Smooth muscle cell (in vitro differentiated cells): Measurements from ENCODE around the gene ABHD5. TPM values are rescaled to one million over a fixed set of nuclear protein-coding genes. Genes with fewer than 3 reads are reported as not detected.
"Not testable (repeated sequence)": the region's sequence is repeated elsewhere in the genome, so short reads cannot be mapped to it uniquely, and the experiment has no call there.

Experiments used
- DNase-seq: peaks from one replicate; lab custom pipeline; 2025; ENCODE audit not compliant: unreplicated experiment; lab: John Stamatoyannopoulos, UW
- H2AFZ ChIP-seq: fragments of 200-600 bp; sonication (generic); 2 replicates; pipeline ENCODE4 v1.6.0; 2016; ENCODE audit warnings: antibody characterized with exemption, low read depth, mild to moderate bottlenecking
- H3F3A ChIP-seq: fragments of 200-600 bp; sonication (generic); 2 replicates; pipeline ENCODE4 v1.6.0; 2017; ENCODE audit warnings: antibody characterized with exemption, low read depth
- H3K27ac ChIP-seq: fragments of 200-600 bp; sonication (generic); 2 replicates; pipeline ENCODE4 v1.5.1; 2016; ENCODE audit warnings: low read depth, mild to moderate bottlenecking
- H3K27me3 ChIP-seq: fragments of 200-600 bp; sonication (generic); 2 replicates; pipeline ENCODE4 v1.6.1; 2016; ENCODE audit warnings: low read depth, mild to moderate bottlenecking
- H3K36me3 ChIP-seq: fragments of 200-600 bp; sonication (generic); 2 replicates; pipeline ENCODE4 v1.5.1; 2016; ENCODE audit warnings: low read depth
- H3K4me1 ChIP-seq: fragments of 200-600 bp; sonication (generic); 2 replicates; pipeline ENCODE4 v1.5.1; 2016; ENCODE audit warnings: low read depth
- H3K4me2 ChIP-seq: fragments of 200-600 bp; sonication (generic); 2 replicates; pipeline ENCODE4 v1.6.0; 2016; ENCODE audit warnings: mild to moderate bottlenecking
- H3K4me3 ChIP-seq: fragments of 200-600 bp; sonication (generic); 2 replicates; pipeline ENCODE4 v1.5.1; 2016; ENCODE audit warnings: mild to moderate bottlenecking
- H3K79me2 ChIP-seq: fragments of 200-600 bp; sonication (generic); 2 replicates; pipeline ENCODE4 v1.6.0; 2016; ENCODE audit warnings: low read depth, mild to moderate bottlenecking
- H3K9ac ChIP-seq: fragments of 200-600 bp; sonication (generic); 2 replicates; pipeline ENCODE4 v1.6.0; 2016; ENCODE audit warnings: low read depth
- H3K9me3 ChIP-seq: fragments of 200-600 bp; sonication (generic); replicated peaks from 2 replicates; pipeline ENCODE4 v1.5.1; 2016; ENCODE audit warnings: low read depth
- H4K20me1 ChIP-seq: fragments of 200-600 bp; sonication (generic); 2 replicates; pipeline ENCODE4 v1.6.0; 2016; ENCODE audit warnings: low read depth
- WGBS: methylation state at CpG from one replicate; pipeline ENCODE4 v1.1.7; 2016; ENCODE audit warnings: low lambda C conversion rate; 5-methylcytosine and 5-hydroxymethylcytosine counted together
- polyA plus RNA-seq: library from polyadenylated mRNA; unstranded; fragments of >200 nt; fragmentation: Nextera tagmentation; extraction: Ambion mirVana; gene quantifications from 2 replicates; pipeline ENCODE4 v1.2.1, GENCODE V29; 2016
- total RNA-seq: library from RNA; depleted of rRNA; stranded (reverse); fragments of >200 nt; gene quantifications from 2 replicates; pipeline ENCODE4 v1.2.3, GENCODE V29; 2014
- TF ChIP-seq, protein P1 (sequence below): fragments of 200-600 bp; sonication (generic); IDR thresholded peaks from 2 replicates; pipeline ENCODE4 v1.5.1; 2017; ENCODE audit warnings: borderline replicate concordance, mild to moderate bottlenecking, antibody characterized with exemption; ENCODE audit not compliant: insufficient read depth, poor library complexity, severe bottlenecking

The ABHD5 gene
- total and polyA plus RNA-seq, 2 experiments from 2014 or later = 8.6 to 9.3 TPM

DNA sequence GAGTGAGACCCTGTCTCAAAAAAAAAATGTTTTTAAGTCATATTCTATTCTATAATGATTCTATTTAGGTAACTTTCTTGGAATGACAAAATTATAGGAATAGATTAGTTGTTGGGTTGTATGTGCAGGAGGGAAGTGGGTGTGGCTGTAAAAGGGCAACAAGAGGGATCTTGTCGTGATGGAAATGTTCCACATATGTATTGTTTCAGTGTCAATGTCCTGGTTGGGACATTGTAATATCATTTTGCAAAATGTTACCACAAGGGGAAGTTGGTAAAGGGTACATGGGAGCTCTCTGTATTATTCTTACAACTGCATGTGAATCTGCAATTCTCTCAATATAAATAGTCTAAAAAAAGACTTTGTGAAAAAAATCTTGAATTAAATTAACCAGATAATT lies 14.3 kb upstream of the ABHD5 start:
- Histone ChIP-seq H3K27me3 (no peaks in the 10 kb centered on the region), H3K4me3 (no peak overlapping the region), H3K27ac (no peak overlapping the region), H3K9me3 (no peaks in the 10 kb centered on the region), H3K9ac (no peak overlapping the region), H2AFZ (no peak overlapping the region), H3F3A (no peaks in the 10 kb centered on the region), H3K36me3 (no peaks in the 10 kb centered on the region), H3K4me1 (no peaks in the 10 kb centered on the region), H3K4me2 (no peak overlapping the region), H3K79me2 (no peaks in the 10 kb centered on the region), H4K20me1 (no peaks in the 10 kb centered on the region)
- TF ChIP-seq, protein P1, sequence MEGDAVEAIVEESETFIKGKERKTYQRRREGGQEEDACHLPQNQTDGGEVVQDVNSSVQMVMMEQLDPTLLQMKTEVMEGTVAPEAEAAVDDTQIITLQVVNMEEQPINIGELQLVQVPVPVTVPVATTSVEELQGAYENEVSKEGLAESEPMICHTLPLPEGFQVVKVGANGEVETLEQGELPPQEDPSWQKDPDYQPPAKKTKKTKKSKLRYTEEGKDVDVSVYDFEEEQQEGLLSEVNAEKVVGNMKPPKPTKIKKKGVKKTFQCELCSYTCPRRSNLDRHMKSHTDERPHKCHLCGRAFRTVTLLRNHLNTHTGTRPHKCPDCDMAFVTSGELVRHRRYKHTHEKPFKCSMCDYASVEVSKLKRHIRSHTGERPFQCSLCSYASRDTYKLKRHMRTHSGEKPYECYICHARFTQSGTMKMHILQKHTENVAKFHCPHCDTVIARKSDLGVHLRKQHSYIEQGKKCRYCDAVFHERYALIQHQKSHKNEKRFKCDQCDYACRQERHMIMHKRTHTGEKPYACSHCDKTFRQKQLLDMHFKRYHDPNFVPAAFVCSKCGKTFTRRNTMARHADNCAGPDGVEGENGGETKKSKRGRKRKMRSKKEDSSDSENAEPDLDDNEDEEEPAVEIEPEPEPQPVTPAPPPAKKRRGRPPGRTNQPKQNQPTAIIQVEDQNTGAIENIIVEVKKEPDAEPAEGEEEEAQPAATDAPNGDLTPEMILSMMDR = no peak
- WGBS = 92% methylated on average over 1 of the region's 1 CpG
- DNase-seq = no peak

DNA sequence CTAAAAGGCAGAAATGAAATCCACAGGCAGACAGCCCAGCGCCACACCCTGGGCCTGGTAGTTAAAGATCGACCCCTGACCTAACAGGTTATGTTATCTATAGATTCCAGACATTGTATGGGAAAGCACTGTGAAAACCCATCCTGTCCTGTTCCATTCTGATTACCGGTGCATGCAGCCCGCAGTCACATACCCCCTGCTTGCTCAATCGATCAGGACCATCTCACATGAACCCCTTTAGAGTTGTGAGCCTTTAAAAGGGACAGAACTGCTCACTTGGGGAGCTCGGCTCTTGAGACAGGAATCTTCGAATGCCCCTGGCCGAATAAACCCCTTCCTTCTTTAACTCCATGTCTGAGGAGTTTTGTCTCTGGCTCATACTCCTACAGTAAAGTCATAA lies 12.4 kb upstream of the ABHD5 start:
- not testable (repeated sequence) for H2AFZ ChIP-seq, H3K36me3 ChIP-seq, H4K20me1 ChIP-seq, H3K79me2 ChIP-seq, H3K27ac ChIP-seq, H3K9ac ChIP-seq, H3K4me3 ChIP-seq, H3K4me1 ChIP-seq, H3K4me2 ChIP-seq, DNase-seq, H3K9me3 ChIP-seq, H3F3A ChIP-seq, H3K27me3 ChIP-seq
- WGBS = 90% methylated on average over 8 of the region's 8 CpGs

GRCh38 chr3:43678887-43679449 lies 11.8 kb upstream of the ABHD5 start:
- DNase-seq, H3K9me3 ChIP-seq, H3K36me3 ChIP-seq, H3K27me3 ChIP-seq, H4K20me1 ChIP-seq, H3K9ac ChIP-seq, H3F3A ChIP-seq, H3K4me1 ChIP-seq, H3K27ac ChIP-seq, H3K4me3 ChIP-seq, H3K4me2 ChIP-seq, H2AFZ ChIP-seq, H3K79me2 ChIP-seq: not testable (repeated sequence)
- WGBS = 95% methylated on average over 20 of the region's 20 CpGs

GRCh38 chr3:43680857-43681256 lies 9.9 kb upstream of the ABHD5 start:
- not testable (repeated sequence) for H3K36me3 ChIP-seq, H3K4me1 ChIP-seq, H3K27ac ChIP-seq, H3K9me3 ChIP-seq, H3K27me3 ChIP-seq, H3F3A ChIP-seq, H3K4me2 ChIP-seq, H2AFZ ChIP-seq, H3K9ac ChIP-seq, H4K20me1 ChIP-seq, H3K4me3 ChIP-seq, DNase-seq, H3K79me2 ChIP-seq
- WGBS = 80% methylated on average over 4 of the region's 4 CpGs

- no peaks in the 10 kb centered on the region for H3K36me3 ChIP-seq
- no peaks in the 10 kb centered on the region for H4K20me1 ChIP-seq
- H3K9me3 ChIP-seq = no peaks in the 10 kb centered on the region
- no peak overlapping the region for H3K4me3 ChIP-seq
- no peaks in the 10 kb centered on the region for H3K79me2 ChIP-seq
- no peak for DNase-seq
- TF ChIP-seq, protein P1 = no peak
- H3K9ac ChIP-seq = no peak overlapping the region
- 95% methylated on average over 3 of the region's 3 CpGs for WGBS
- no peak overlapping the region for H3K4me2 ChIP-seq
- no peaks in the 10 kb centered on the region for H3K4me1 ChIP-seq
- no peaks in the 10 kb centered on the region for H3F3A ChIP-seq
- H3K27me3 ChIP-seq = no peaks in the 10 kb centered on the region
- no peak overlapping the region for H3K27ac ChIP-seq
- no peak overlapping the region for H2AFZ ChIP-seq
Observed at GRCh38 chr3:43684944-43685343, 5.8 kb upstream of the ABHD5 start.
